ENCODE data around the gene RORB. TPM values are rescaled to one million over a fixed set of nuclear protein-coding genes. Genes with fewer than 3 reads are reported as not detected.

RORB gene
- total RNA-seq, 6 experiments from 2014 or later, result not detected

DNA sequence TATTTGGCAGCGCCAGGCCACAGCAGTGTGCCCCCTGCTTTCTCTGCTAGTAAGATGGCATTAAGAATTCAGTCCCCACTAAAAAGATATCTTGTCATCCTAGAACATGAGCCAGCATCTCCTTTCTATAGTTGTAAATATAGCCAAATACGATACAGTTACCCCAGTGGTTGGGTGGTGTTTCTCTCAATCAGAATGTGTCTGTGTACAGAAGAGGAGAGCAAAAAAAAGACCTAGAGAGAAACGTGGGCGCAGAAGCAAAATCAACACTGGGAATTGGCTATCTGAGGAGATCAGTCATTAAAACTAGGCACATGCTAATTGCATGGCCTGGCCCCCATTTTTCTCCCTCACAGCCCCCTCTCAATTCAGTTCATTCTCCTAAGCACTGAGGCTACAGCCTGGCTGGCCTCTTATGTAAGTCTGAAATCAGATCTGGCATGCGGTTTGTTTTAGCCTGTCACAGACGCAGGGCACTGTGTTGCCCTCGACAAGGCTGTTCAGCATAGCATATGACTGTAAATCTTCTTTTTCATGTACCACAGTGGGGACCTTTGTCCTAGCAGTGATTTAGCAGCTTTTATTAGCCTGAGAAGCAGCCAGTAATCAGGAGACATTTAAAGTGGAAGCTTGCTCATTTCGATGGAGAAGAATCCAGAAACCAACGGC, 57.8 kb downstream of the RORB start:
- DNase-seq, result no peak
- Mint-ChIP-seq H3K27me3 (ENCODE audit: insufficient read depth) (no peaks in the 10 kb centered on the region; the same call in 1 of the 2 replicates), H3K36me3 (ENCODE audit: low read depth) (no peaks in the 10 kb centered on the region), H3K27ac (no peak overlapping the region), H3K9me3 (peaks cover 15% of the 10 kb centered on the region), H3K4me3 (no peak overlapping the region), H3K4me1 (ENCODE audit: low read depth) (no peaks in the 10 kb centered on the region)
- TF ChIP-seq CTCF (IDR thresholded peaks at IDR 0.05), result no peak

- Mint-ChIP-seq H3K9me3 (peaks cover 15% of the 10 kb centered on the region), H3K4me1 (ENCODE audit: low read depth) (no peaks in the 10 kb centered on the region), H3K4me3 (no peak overlapping the region), H3K27ac (no peak overlapping the region), H3K36me3 (ENCODE audit: low read depth) (no peaks in the 10 kb centered on the region), H3K27me3 (ENCODE audit: insufficient read depth) (no peaks in the 10 kb centered on the region; the same call in none of the 2 replicates)
- TF ChIP-seq CTCF (IDR thresholded peaks at IDR 0.05), result no peak
- DNase-seq, result no peak
These were observed 58.4 kb downstream of the RORB start for GRCh38 chr9:74555565-74555964.

DNA sequence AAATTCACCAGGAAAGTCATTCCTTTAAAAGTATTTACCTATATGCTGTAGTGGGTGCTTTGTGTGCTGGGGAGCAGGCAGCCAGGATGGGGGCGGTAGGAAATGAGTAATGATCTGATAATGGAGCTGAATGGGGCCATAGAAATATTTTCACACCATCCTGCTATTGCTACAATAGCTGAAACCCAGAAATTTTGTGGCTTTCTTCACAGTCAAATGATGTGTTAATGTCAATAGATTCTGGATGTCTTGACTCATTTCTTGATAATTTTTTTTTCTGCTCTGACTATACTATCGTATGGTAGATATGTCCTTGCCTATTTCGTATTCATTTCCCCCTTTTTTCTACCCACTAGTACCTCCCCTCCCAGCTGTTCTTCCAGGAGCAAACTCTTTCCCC, 59.5 kb downstream of the RORB start:
- Mint-ChIP-seq H3K36me3 (ENCODE audit: low read depth) (no peaks in the 10 kb centered on the region), H3K27me3 (ENCODE audit: insufficient read depth) (no peaks in the 10 kb centered on the region; the same call in none of the 2 replicates), H3K9me3 (peaks cover 10% of the 10 kb centered on the region), H3K27ac (no peak overlapping the region), H3K4me3 (no peak overlapping the region), H3K4me1 (ENCODE audit: low read depth) (no peaks in the 10 kb centered on the region)
- no peak for TF ChIP-seq CTCF (IDR thresholded peaks at IDR 0.05)
- DNase-seq, result no peak

DNA sequence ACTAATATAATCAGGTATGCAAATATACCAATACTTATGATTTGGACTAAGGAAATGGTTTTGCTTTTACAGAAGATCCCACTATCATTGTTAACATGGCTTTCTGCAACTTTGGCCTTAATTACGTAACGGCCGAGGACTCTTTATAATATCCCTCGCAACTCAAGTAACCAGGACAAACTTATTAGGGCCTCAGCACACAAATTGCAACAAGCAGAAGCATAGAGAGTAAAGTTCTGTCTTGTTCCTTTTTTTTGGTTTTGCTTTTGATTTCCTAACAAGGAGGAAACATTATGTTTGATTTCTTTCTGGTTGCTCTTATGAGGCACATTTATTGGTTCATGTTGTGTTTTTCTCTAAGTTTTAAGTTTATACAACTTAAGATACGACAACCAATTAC, 60.4 kb downstream of the RORB start:
- Mint-ChIP-seq H3K9me3 (peaks cover 9% of the 10 kb centered on the region), H3K4me1 (ENCODE audit: low read depth) (no peaks in the 10 kb centered on the region), H3K27ac (no peak overlapping the region), H3K4me3 (no peak overlapping the region), H3K27me3 (ENCODE audit: insufficient read depth) (no peaks in the 10 kb centered on the region; the same call in none of the 2 replicates), H3K36me3 (ENCODE audit: low read depth) (no peaks in the 10 kb centered on the region)
- DNase-seq, result no peak
- TF ChIP-seq CTCF (IDR thresholded peaks at IDR 0.05), result no peak

- Mint-ChIP-seq H3K36me3 (ENCODE audit: low read depth) (no peaks in the 10 kb centered on the region), H3K4me1 (ENCODE audit: low read depth) (no peaks in the 10 kb centered on the region), H3K27me3 (ENCODE audit: insufficient read depth) (no peaks in the 10 kb centered on the region; the same call in 1 of the 2 replicates), H3K9me3 (peaks cover 10% of the 10 kb centered on the region), H3K27ac (no peak overlapping the region), H3K4me3 (no peak overlapping the region)
- DNase-seq, result no peak
- no peak for TF ChIP-seq CTCF (IDR thresholded peaks at IDR 0.05)
These were observed 65.5 kb downstream of the RORB start for GRCh38 chr9:74562611-74563010.

Data from HFFc6 (cell line).